Measurements from ENCODE around the gene TNRC6C. TPM values are rescaled to one million over a fixed set of nuclear protein-coding genes. Genes with fewer than 3 reads are reported as not detected.

TNRC6C gene
- total and polyA plus RNA-seq, 2 donors: 11.8 to 12.0 TPM

DNA sequence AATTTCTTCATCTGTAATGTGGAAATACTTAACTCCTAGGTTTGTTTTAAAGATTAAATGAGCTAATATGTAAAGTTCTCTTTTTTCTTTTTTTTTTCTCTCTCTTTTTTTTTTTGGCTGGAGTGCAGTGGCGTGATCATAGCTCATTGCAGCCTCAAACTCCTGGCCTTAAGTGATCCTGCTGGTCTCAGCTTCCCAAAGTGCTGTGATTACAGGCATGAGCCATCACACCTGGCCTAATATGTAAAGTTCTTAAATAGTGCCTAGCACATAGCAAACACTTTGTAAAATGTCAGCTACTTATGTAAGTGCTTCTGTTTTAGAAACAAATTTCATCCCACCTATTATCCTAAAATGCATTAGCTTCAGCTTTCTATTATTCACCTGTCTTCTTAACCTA is 130.0 kb downstream of the TNRC6C start:
- WGBS: 100% methylated on average over 1 of the region's 1 CpG
- H3K4me1 ChIP-seq (ENCODE audit: control insufficient read depth in 2 of 2, insufficient read depth in 2 of 2, low read length in 2 of 2): no peaks in the 10 kb centered on the region
- no peak overlapping the region for H3K27ac ChIP-seq (ENCODE audit: low read depth in 1 of 2, low read length in 1 of 2)
- H3K27me3 ChIP-seq (ENCODE audit: control insufficient read depth in 2 of 2, insufficient read depth in 1 of 2, low read length in 1 of 2): no peaks in the 10 kb centered on the region
- no peak for DNase-seq (ENCODE audit: low read depth in 6 of 9, low spot score in 9 of 9)
- H3K4me3 ChIP-seq (ENCODE audit: low read length in 2 of 2): no peak overlapping the region
- no peaks in the 10 kb centered on the region for H3K9me3 ChIP-seq (ENCODE audit: control insufficient read depth in 2 of 2, insufficient read depth in 1 of 2, low read length in 1 of 2)
- peaks cover 66 to 99% of the 10 kb centered on the region in 2 donors for H3K36me3 ChIP-seq (ENCODE audit: control insufficient read depth in 2 of 2, insufficient read depth in 2 of 2, low read length in 1 of 2)

DNA sequence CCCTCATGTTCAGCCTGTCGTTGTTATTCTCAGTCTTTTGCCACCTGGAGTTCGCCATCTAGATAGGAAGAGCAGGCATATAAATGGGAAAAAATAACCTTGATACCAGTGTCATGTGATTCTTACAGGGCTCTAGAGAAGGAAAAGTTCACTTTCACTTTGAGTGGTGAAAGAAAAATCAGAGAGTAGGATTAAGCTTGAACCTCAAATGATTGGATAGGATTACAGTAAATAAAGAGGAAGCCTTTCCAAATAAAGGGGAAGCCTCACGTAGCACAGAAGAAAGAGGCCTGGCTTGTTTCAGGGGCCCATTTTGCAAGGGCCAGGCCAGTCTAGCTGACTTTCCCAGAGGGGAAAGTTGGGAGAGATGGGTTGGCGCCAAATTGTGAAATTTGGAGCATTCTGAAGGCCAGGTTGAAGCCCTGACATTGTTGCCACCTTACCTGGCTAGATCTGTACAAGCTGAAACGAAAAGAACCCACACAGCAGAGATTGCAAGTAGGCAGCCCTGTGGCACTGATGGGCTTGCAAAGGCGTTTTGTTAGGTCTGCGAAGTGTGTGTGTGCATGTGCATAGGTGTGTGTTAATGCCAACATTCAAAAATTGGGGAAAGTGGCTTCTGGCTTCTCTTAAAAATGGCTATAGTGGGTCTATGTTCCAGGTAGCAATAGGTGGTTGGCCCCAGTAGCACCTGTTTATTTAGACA is 131.2 kb downstream of the TNRC6C start:
- H3K36me3 ChIP-seq (ENCODE audit: control insufficient read depth in 2 of 2, insufficient read depth in 2 of 2, low read length in 1 of 2): peaks cover 72 to 99% of the 10 kb centered on the region in 2 donors
- DNase-seq (ENCODE audit: low read depth in 6 of 9, low spot score in 9 of 9): no peak
- no peaks in the 10 kb centered on the region for H3K9me3 ChIP-seq (ENCODE audit: control insufficient read depth in 2 of 2, insufficient read depth in 1 of 2, low read length in 1 of 2)
- H3K4me1 ChIP-seq (ENCODE audit: control insufficient read depth in 2 of 2, insufficient read depth in 2 of 2, low read length in 2 of 2): no peaks in the 10 kb centered on the region
- no peak overlapping the region for H3K27ac ChIP-seq (ENCODE audit: low read depth in 1 of 2, low read length in 1 of 2)
- WGBS: 88% methylated on average over 7 of the region's 7 CpGs
- H3K4me3 ChIP-seq (ENCODE audit: low read length in 2 of 2): no peak overlapping the region
- H3K27me3 ChIP-seq (ENCODE audit: control insufficient read depth in 2 of 2, insufficient read depth in 1 of 2, low read length in 1 of 2): no peaks in the 10 kb centered on the region

DNA sequence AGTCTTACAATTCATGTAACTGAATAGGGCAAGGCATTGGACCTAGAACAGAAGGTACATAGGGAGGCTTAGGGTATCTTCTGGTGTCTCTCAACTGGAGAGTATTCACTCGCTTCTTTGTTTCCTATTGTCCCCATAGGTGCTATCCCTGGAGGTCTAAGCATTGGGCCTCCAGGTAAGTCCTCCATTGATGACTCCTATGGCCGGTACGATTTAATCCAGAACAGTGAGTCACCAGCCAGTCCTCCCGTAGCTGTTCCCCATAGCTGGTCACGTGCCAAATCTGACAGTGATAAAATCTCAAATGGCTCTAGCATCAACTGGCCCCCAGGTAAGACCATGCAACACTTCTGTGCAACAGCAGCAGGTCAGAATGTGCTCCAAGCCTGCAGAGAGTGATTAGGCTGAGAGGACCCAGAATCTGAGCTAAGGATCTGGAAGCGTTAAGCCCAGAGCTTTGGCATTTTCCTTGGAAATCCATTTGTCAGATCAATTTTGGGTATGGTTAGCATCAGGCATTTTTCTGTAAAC is 134.4 kb downstream of the TNRC6C start:
- Histone ChIP-seq H3K27me3 (ENCODE audit: control insufficient read depth in 2 of 2, insufficient read depth in 1 of 2, low read length in 1 of 2) (no peaks in the 10 kb centered on the region), H3K36me3 (ENCODE audit: control insufficient read depth in 2 of 2, insufficient read depth in 2 of 2, low read length in 1 of 2) (peaks cover 84 to 100% of the 10 kb centered on the region in 2 donors)

DNA sequence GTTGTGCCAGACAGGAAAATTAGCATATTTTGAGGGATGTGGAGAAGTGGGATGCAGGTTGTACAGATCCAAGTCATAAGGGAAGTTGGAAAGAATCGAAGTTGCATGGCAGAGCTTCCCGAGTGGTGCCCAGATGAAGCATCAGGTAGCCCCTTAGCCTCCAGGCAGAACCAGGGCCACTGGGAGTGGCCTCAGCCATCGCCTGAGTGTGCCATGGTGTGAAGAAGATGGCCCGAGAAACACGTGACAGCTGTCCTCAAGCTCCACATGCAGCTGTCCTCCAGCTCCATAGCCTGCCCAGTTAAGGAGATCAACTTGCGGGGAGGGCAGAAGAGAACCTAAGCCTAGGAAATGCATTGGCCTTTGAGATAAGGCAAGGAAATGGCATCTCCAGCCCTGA is 136.5 kb downstream of the TNRC6C start:
- Histone ChIP-seq H3K27ac (ENCODE audit: low read depth in 1 of 2, low read length in 1 of 2) (no peak overlapping the region), H3K27me3 (ENCODE audit: control insufficient read depth in 2 of 2, insufficient read depth in 1 of 2, low read length in 1 of 2) (no peaks in the 10 kb centered on the region), H3K9me3 (ENCODE audit: control insufficient read depth in 2 of 2, insufficient read depth in 1 of 2, low read length in 1 of 2) (peaks cover 0 to 7% of the 10 kb centered on the region in 2 donors), H3K36me3 (ENCODE audit: control insufficient read depth in 2 of 2, insufficient read depth in 2 of 2, low read length in 1 of 2) (peaks cover 93 to 100% of the 10 kb centered on the region in 2 donors), H3K4me3 (ENCODE audit: low read length in 2 of 2) (no peak overlapping the region), H3K4me1 (ENCODE audit: control insufficient read depth in 2 of 2, insufficient read depth in 2 of 2, low read length in 2 of 2) (no peaks in the 10 kb centered on the region)
- DNase-seq (ENCODE audit: low read depth in 6 of 9, low spot score in 9 of 9): no peak
- 98% methylated on average over 6 of the region's 6 CpGs for WGBS

More for the DNA sequence above, 134.4 kb downstream of the TNRC6C start:
- Histone ChIP-seq H3K4me3 (ENCODE audit: low read length in 2 of 2) (no peak overlapping the region), H3K27ac (ENCODE audit: low read depth in 1 of 2, low read length in 1 of 2) (no peak overlapping the region), H3K4me1 (ENCODE audit: control insufficient read depth in 2 of 2, insufficient read depth in 2 of 2, low read length in 2 of 2) (no peaks in the 10 kb centered on the region), H3K9me3 (ENCODE audit: control insufficient read depth in 2 of 2, insufficient read depth in 1 of 2, low read length in 1 of 2) (no peaks in the 10 kb centered on the region)
- no peak for DNase-seq (ENCODE audit: low read depth in 6 of 9, low spot score in 9 of 9)
- 97% methylated on average over 6 of the region's 6 CpGs for WGBS

DNA sequence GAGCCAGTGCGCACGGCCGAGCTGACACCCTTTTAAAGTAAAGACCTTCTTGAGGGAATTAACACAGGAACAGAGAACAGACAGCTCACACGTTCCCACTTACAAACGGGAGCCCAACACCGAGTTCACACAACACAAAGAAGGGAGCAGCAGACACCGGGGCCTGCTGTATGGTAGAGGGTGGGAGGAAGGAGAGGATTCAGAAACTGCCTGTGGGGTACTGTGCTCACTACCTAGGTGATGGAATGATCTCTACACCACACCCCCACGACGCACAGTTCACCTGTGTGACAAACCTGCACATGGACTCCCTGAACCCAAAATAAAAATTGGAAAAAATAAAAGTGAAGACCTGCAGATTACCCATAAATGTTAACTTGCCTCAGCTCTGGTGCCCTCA is 137.6 kb downstream of the TNRC6C start:
- H3K27me3 ChIP-seq (ENCODE audit: control insufficient read depth in 2 of 2, insufficient read depth in 1 of 2, low read length in 1 of 2): no peaks in the 10 kb centered on the region
- 98% methylated on average over 9 of the region's 9 CpGs for WGBS
- peaks cover 93 to 98% of the 10 kb centered on the region in 2 donors for H3K36me3 ChIP-seq (ENCODE audit: control insufficient read depth in 2 of 2, insufficient read depth in 2 of 2, low read length in 1 of 2)
- H3K4me1 ChIP-seq (ENCODE audit: control insufficient read depth in 2 of 2, insufficient read depth in 2 of 2, low read length in 2 of 2): no peaks in the 10 kb centered on the region
- H3K27ac ChIP-seq (ENCODE audit: low read depth in 1 of 2, low read length in 1 of 2): no peak overlapping the region
- DNase-seq (ENCODE audit: low read depth in 6 of 9, low spot score in 9 of 9): no peak
- H3K9me3 ChIP-seq (ENCODE audit: control insufficient read depth in 2 of 2, insufficient read depth in 1 of 2, low read length in 1 of 2): peaks cover 0 to 7% of the 10 kb centered on the region in 2 donors
- H3K4me3 ChIP-seq (ENCODE audit: low read length in 2 of 2): no peak overlapping the region

DNA sequence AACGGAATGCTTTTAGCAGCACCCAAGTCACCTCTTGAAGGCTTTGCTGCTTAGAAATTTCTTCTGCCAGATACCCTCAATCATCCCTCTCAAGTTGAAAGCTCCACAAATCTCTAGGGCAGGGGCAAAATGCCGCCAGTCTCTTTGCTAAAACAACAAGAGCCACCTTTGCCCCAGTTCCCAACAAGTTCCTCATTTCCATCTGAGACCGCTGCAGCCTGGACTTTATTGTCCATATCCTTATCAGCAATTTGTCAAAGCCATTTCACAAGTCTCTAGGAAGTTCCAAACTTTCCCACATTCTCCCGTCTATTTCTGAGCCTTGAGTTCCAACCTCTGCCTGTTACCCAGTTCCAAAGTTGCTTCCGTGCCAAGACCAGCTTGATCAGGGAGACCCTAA is 142.6 kb downstream of the TNRC6C start:
- H3K9me3 ChIP-seq (ENCODE audit: control insufficient read depth in 2 of 2, insufficient read depth in 1 of 2, low read length in 1 of 2): peaks cover 0 to 8% of the 10 kb centered on the region in 2 donors
- H3K4me3 ChIP-seq (ENCODE audit: low read length in 2 of 2): no peak overlapping the region
- no peak for DNase-seq (ENCODE audit: low read depth in 6 of 9, low spot score in 9 of 9)
- H3K27ac ChIP-seq (ENCODE audit: low read depth in 1 of 2, low read length in 1 of 2): no peak overlapping the region
- H3K27me3 ChIP-seq (ENCODE audit: control insufficient read depth in 2 of 2, insufficient read depth in 1 of 2, low read length in 1 of 2): no peaks in the 10 kb centered on the region
- 89% methylated on average over 5 of the region's 5 CpGs for WGBS
- no peaks in the 10 kb centered on the region for H3K4me1 ChIP-seq (ENCODE audit: control insufficient read depth in 2 of 2, insufficient read depth in 2 of 2, low read length in 2 of 2)
- H3K36me3 ChIP-seq (ENCODE audit: control insufficient read depth in 2 of 2, insufficient read depth in 2 of 2, low read length in 1 of 2): peaks cover 89 to 98% of the 10 kb centered on the region in 2 donors

DNA sequence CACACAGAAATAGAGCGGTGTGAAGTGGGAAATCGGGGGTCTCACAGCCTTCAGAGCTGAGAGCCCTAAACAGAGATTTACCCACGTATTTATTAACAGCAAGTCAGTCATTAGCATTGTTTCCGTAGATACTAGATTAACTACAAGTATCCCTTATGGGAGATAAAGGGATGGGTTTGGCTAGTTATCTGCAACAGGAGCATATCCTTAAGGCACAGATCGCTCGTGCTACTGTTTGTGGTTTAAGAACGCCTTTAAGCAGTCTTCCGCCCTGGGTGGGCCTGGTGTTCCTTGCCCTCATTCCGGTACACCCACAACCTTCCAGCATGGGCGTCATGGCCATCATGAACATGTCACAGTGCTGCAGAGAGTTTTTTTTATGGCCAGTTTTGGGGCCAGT is 143.0 kb downstream of the TNRC6C start:
- Histone ChIP-seq H3K4me1 (ENCODE audit: control insufficient read depth in 2 of 2, insufficient read depth in 2 of 2, low read length in 2 of 2) (no peaks in the 10 kb centered on the region), H3K27me3 (ENCODE audit: control insufficient read depth in 2 of 2, insufficient read depth in 1 of 2, low read length in 1 of 2) (no peaks in the 10 kb centered on the region), H3K36me3 (ENCODE audit: control insufficient read depth in 2 of 2, insufficient read depth in 2 of 2, low read length in 1 of 2) (peaks cover 87 to 96% of the 10 kb centered on the region in 2 donors), H3K4me3 (ENCODE audit: low read length in 2 of 2) (no peak overlapping the region), H3K9me3 (ENCODE audit: control insufficient read depth in 2 of 2, insufficient read depth in 1 of 2, low read length in 1 of 2) (peaks cover 0 to 10% of the 10 kb centered on the region in 2 donors), H3K27ac (ENCODE audit: low read depth in 1 of 2, low read length in 1 of 2) (no peak overlapping the region)
- DNase-seq (ENCODE audit: low read depth in 6 of 9, low spot score in 9 of 9): no peak
- WGBS: 93% methylated on average over 10 of the region's 10 CpGs

DNA sequence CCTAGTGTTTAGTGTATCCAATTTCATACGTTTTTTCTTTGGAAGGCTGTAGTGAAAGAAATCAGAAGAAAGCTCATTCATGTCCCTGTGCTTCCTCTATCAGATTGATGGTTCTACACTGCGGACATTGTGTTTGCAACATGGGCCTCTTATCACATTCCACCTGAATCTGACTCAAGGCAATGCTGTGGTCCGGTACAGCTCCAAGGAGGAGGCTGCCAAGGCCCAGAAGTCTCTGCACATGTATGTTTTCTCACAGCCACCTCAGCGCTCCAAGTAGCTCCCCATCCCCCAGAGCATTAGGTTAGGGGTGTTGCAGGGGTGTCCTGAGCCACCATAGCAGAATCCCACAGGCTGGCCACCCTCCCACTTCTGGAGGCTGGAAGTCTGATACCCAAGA is 144.8 kb downstream of the TNRC6C start:
- Histone ChIP-seq H3K36me3 (ENCODE audit: control insufficient read depth in 2 of 2, insufficient read depth in 2 of 2, low read length in 1 of 2) (peaks cover 71 to 96% of the 10 kb centered on the region in 2 donors), H3K9me3 (ENCODE audit: control insufficient read depth in 2 of 2, insufficient read depth in 1 of 2, low read length in 1 of 2) (peaks cover 0 to 8% of the 10 kb centered on the region in 2 donors), H3K27me3 (ENCODE audit: control insufficient read depth in 2 of 2, insufficient read depth in 1 of 2, low read length in 1 of 2) (no peaks in the 10 kb centered on the region), H3K27ac (ENCODE audit: low read depth in 1 of 2, low read length in 1 of 2) (no peak overlapping the region), H3K4me3 (ENCODE audit: low read length in 2 of 2) (no peak overlapping the region), H3K4me1 (ENCODE audit: control insufficient read depth in 2 of 2, insufficient read depth in 2 of 2, low read length in 2 of 2) (no peaks in the 10 kb centered on the region)
- no peak for DNase-seq (ENCODE audit: low read depth in 6 of 9, low spot score in 9 of 9)
- WGBS: 94% methylated on average over 4 of the region's 4 CpGs

DNA sequence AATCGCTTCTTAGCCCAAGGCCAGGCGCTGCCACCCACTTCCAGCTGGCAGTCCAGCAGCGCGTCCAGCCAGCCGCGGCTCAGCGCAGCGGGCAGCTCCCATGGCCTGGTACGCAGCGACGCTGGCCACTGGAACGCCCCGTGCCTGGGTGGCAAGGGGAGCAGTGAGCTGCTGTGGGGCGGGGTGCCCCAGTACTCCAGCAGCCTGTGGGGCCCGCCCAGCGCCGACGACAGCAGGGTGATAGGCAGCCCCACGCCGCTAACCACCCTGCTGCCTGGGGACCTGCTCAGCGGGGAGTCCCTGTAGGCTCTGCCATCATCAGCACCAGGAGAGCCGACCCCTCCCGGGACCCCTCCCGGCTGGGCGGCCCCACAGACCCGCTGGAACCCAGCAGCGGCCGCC is 146.0 kb downstream of the TNRC6C start:
- Histone ChIP-seq H3K27ac (ENCODE audit: low read depth in 1 of 2, low read length in 1 of 2) (no peak overlapping the region), H3K4me3 (ENCODE audit: low read length in 2 of 2) (no peak overlapping the region), H3K4me1 (ENCODE audit: control insufficient read depth in 2 of 2, insufficient read depth in 2 of 2, low read length in 2 of 2) (no peaks in the 10 kb centered on the region), H3K9me3 (ENCODE audit: control insufficient read depth in 2 of 2, insufficient read depth in 1 of 2, low read length in 1 of 2) (peaks cover 0 to 3% of the 10 kb centered on the region in 2 donors), H3K27me3 (ENCODE audit: control insufficient read depth in 2 of 2, insufficient read depth in 1 of 2, low read length in 1 of 2) (no peaks in the 10 kb centered on the region), H3K36me3 (ENCODE audit: control insufficient read depth in 2 of 2, insufficient read depth in 2 of 2, low read length in 1 of 2) (peaks cover 73 to 96% of the 10 kb centered on the region in 2 donors)
- 97% methylated on average over 28 of the region's 28 CpGs for WGBS
- no peak for DNase-seq (ENCODE audit: low read depth in 6 of 9, low spot score in 9 of 9)

All from thymus (tissue), 11 donors.